K562 (cell line): Measurements from ENCODE around the gene CD151. TPM values are rescaled to one million over a fixed set of nuclear protein-coding genes. Genes with fewer than 3 reads are reported as not detected.

Experiments
- ATAC-seq: fragments of 200-7000 bp; cut with Tn5 transposase; 3 replicates; pipeline ENCODE4 v1.9.1; 2020; ENCODE audit warnings: moderate library complexity
- BruUV-seq: library from RNA; stranded (reverse); fragments of 400-500 nt; replicated peaks from 2 replicates; lab custom pipeline; 2021; lab: Mats Ljungman, UMichigan
- CTCF ChIA-PET: fragments of 300-600 bp; formaldehyde crosslinking; extraction: SDS; loops from one replicate; lab custom pipeline; 2021; ENCODE audit warnings: low intra/inter-chr PET ratio; lab: Yijun Ruan, JAX
- POLR2A ChIA-PET: fragments of 300-600, 350-650 bp; sonication (Branson Sonifier 250); formaldehyde crosslinking; extraction: SDS; loops from one replicate; lab custom pipeline; 2021; ENCODE audit warnings: antibody characterized with exemption, inconsistent platforms; lab: Yijun Ruan, JAX
- DNase-seq, 4 experiments: peaks; one replicate each; pipeline versions ENCODE4 v3.0.0 to v3.0.0-alpha.2; 2011 to 2018; ENCODE audit warnings: low spot score in 3 of 4, mixed read lengths in 3 of 4; ENCODE audit errors: extremely low read depth in 1 of 4
- FAIRE-seq: peaks from 2 replicates; lab custom pipeline; 2011; peaks lifted over from hg19 to GRCh38; lab: Jason Lieb, UNC
- H2AFZ ChIP-seq: 2 replicates; pipeline ENCODE4 v1.6.0; 2011; ENCODE audit warnings: low read depth, low read length, control low read depth, inconsistent platforms
- H3K27ac ChIP-seq: fragments of 200-600 bp; 3 replicates; pipeline ENCODE4 v1.8.0; 2011; ENCODE audit warnings: low read depth, mild to moderate bottlenecking, control low read depth, inconsistent platforms, low read length, moderate library complexity, mixed read lengths; ENCODE audit errors: extremely low read depth
- H3K27me3 ChIP-seq, 2 experiments: fragments of 300-600 bp in 1 of 2; 2 replicates in 1 of 2; 3 replicates in 1 of 2; pipeline versions ENCODE4 v1.6.0 to v1.8.0; 2011; ENCODE audit warnings: inconsistent platforms in 2 of 2, low read length in 2 of 2, mild to moderate bottlenecking in 1 of 2, mixed read lengths in 1 of 2, moderate library complexity in 1 of 2; ENCODE audit not compliant: control insufficient read depth in 2 of 2, insufficient read depth in 2 of 2
- H3K36me3 ChIP-seq: fragments of 300-600 bp; 3 replicates; pipeline ENCODE4 v1.8.0; 2011; ENCODE audit warnings: mild to moderate bottlenecking, low read length, inconsistent platforms; ENCODE audit not compliant: control insufficient read depth, insufficient read depth
- H3K4me1 ChIP-seq, 2 experiments: fragments of 200-600 bp in 1 of 2; replicated peaks in 1 of 2; 2 replicates in 1 of 2; 3 replicates in 1 of 2; pipeline versions ENCODE4 v1.5.1 to v1.8.0; 2011; ENCODE audit warnings: inconsistent platforms in 2 of 2, low read length in 2 of 2, mild to moderate bottlenecking in 1 of 2, mixed read lengths in 1 of 2, moderate library complexity in 1 of 2; ENCODE audit not compliant: control insufficient read depth in 2 of 2, insufficient read depth in 2 of 2
- H3K4me2 ChIP-seq: 2 replicates; pipeline ENCODE4 v1.6.1; 2011; ENCODE audit warnings: low read length, control low read depth, inconsistent platforms, mixed read lengths; ENCODE audit not compliant: insufficient read depth
- H3K4me3 ChIP-seq: fragments of 200-600 bp; sonication (generic), shearing (Covaris generic); 2 replicates; pipeline ENCODE4 v1.5.1; 2016; ENCODE audit warnings: control low read depth, inconsistent platforms
- H3K79me2 ChIP-seq: fragments of 200-600 bp; 3 replicates; pipeline ENCODE4 v1.8.0; 2011; ENCODE audit warnings: low read length, inconsistent platforms; ENCODE audit not compliant: control insufficient read depth, insufficient read depth
- H3K9ac ChIP-seq, 2 experiments: 2 replicates each; pipeline versions ENCODE4 v1.6.0 to v1.6.1; 2011; ENCODE audit warnings: low read depth in 2 of 2, low read length in 2 of 2, control low read depth in 1 of 2, inconsistent platforms in 1 of 2, mild to moderate bottlenecking in 1 of 2, mixed read lengths in 1 of 2; ENCODE audit not compliant: insufficient read depth in 1 of 2
- H3K9me1 ChIP-seq: one replicate; pipeline ENCODE4 v1.6.0; 2011; ENCODE audit warnings: inconsistent platforms, mild to moderate bottlenecking, low read length, moderate library complexity; ENCODE audit not compliant: control insufficient read depth, insufficient read depth
- H3K9me3 ChIP-seq: replicated peaks from 2 replicates; pipeline ENCODE4 v1.5.1; 2011; ENCODE audit warnings: low read depth, low read length, inconsistent platforms; ENCODE audit not compliant: control insufficient read depth, insufficient read depth
- H4K20me1 ChIP-seq: replicated peaks from 2 replicates; pipeline ENCODE4 v1.6.1; 2011; ENCODE audit warnings: low read length, inconsistent platforms, mixed read lengths; ENCODE audit not compliant: control insufficient read depth, insufficient read depth
- FIP1L1 ChIP-seq: fragments of 200-400 bp; formaldehyde crosslinking; IDR thresholded peaks from 2 replicates; pipeline ENCODE4 v1.6.1; 2018; ENCODE audit warnings: mild to moderate bottlenecking, low read depth, low read length; ENCODE audit not compliant: poor library complexity, severe bottlenecking
- LCOR ChIP-seq: sonication (generic); formaldehyde crosslinking; IDR thresholded peaks from 2 replicates; pipeline ENCODE4 v1.8.0; 2022; ENCODE audit warnings: mild to moderate bottlenecking, missing genetic modification reagents
- MAZ ChIP-seq, 2 experiments: fragments of 450-650 bp in 1 of 2; sonication (generic) in 1 of 2; formaldehyde crosslinking; IDR thresholded peaks in 1 of 2; conservative IDR thresholded peaks in 1 of 2; 2 replicates each; pipeline versions ENCODE4 v1.4.0 to v1.5.0; 2020; ENCODE audit warnings: mild to moderate bottlenecking in 1 of 2, missing genetic modification reagents in 1 of 2
- POLR2G ChIP-seq: fragments of 200-400 bp; formaldehyde crosslinking; IDR thresholded peaks from 2 replicates; pipeline ENCODE4 v1.6.1; 2017; ENCODE audit warnings: low read depth, mild to moderate bottlenecking, antibody characterized with exemption, low read length, moderate library complexity
- RBFOX2 ChIP-seq: fragments of 200-400 bp; formaldehyde crosslinking; IDR thresholded peaks from 2 replicates; pipeline ENCODE4 v1.6.1; 2017; ENCODE audit warnings: low read depth, mild to moderate bottlenecking, low read length, moderate library complexity
- RBM22 ChIP-seq: fragments of 200-400 bp; formaldehyde crosslinking; IDR thresholded peaks from 2 replicates; pipeline ENCODE4 v1.6.1; 2018; ENCODE audit warnings: low read length, low read depth; ENCODE audit not compliant: poor library complexity, severe bottlenecking
- WHSC1 ChIP-seq: IDR thresholded peaks from one replicate; pipeline ENCODE4 v1.6.1; 2012; ENCODE audit warnings: low read length, control low read depth, inconsistent platforms
- ZBTB1 ChIP-seq: sonication (generic); formaldehyde crosslinking; IDR thresholded peaks from 2 replicates; pipeline ENCODE4 v1.8.1; 2023; ENCODE audit warnings: missing genetic modification reagents, low read depth, mild to moderate bottlenecking, borderline replicate concordance
- ZMIZ1 ChIP-seq, 2 experiments: fragments of 150-350 bp in 1 of 2; IDR thresholded peaks; 2 replicates each; pipeline ENCODE4 v1.6.1; 2012 to 2016; ENCODE audit warnings: low read depth in 2 of 2, low read length in 2 of 2, mild to moderate bottlenecking in 1 of 2, moderate library complexity in 1 of 2
- ZNF586 ChIP-seq: fragments of 450-650 bp; formaldehyde crosslinking; conservative IDR thresholded peaks from 2 replicates; pipeline ENCODE4 v1.4.0; 2020; ENCODE audit warnings: mild to moderate bottlenecking, moderate library complexity
- WGBS: fragments of 100-300 bp; shearing (Covaris generic); methylation state at CpG from one replicate; pipeline ENCODE4 v1.1.6; 2016; ENCODE audit warnings: low coverage, mixed read lengths; ENCODE audit not compliant: insufficient coverage; ENCODE audit errors: missing lambda C conversion rate; 5-methylcytosine and 5-hydroxymethylcytosine counted together
- in situ Hi-C: fragments of 300-500 bp; cut with MboI; formaldehyde crosslinking; loops from 4 replicates; pipeline ENCODE4 v1.15.0; 2018; ENCODE audit warnings: inconsistent platforms, mixed read lengths
- intact Hi-C: fragments of 100-400 bp; cut with micrococcal nuclease; formaldehyde crosslinking; loops from 2 replicates; pipeline ENCODE4 v1.14.2; 2022
- polyA plus RNA-seq, 8 experiments: library from polyadenylated mRNA; depleted of rRNA in 4 of 8; stranded (reverse) in 5 of 8; unstranded in 3 of 8; fragments of >200 nt; fragmentation: Nextera tagmentation in 2 of 8; fragmentation: Illumina TruSeq in 1 of 8; extraction: Ambion mirVana in 2 of 8; extraction: Trizol in 1 of 8; gene quantifications; 2 replicates each; pipeline versions ENCODE4 v1.2.1 to v1.2.3, GENCODE V29; 2011 to 2014; ENCODE audit warnings: inconsistent platforms in 1 of 8, missing spikeins in 1 of 8
- total RNA-seq, 7 experiments: library from RNA; depleted of rRNA in 6 of 7; stranded (reverse); fragments of >200 nt in 6 of 7; fragmentation: Illumina TruSeq in 2 of 7; extraction: Trizol in 2 of 7; gene quantifications; 2 replicates each; pipeline versions ENCODE4 v1.2.1 to v1.2.3, GENCODE V29; 2011 to 2021; ENCODE audit warnings: low replicate concordance in 1 of 7

The CD151 gene
- total and polyA plus RNA-seq, 9 of the 15 experiments (the other 6 are each of a cell fraction or from before 2014, with no cell fraction given): 2.3 to 187 (median 140) TPM

GRCh38 chr11:803467-803742, 29.3 kb upstream of the CD151 start:
- no peak for FAIRE-seq
- H3K9ac ChIP-seq: peak overlapping the region in 1 of 2 experiments; percentile 97; a peak in 2 of 4 replicates
- no TSS peak for BruUV-seq

GRCh38 chr11:803770-804598, 28.8 kb upstream of the CD151 start:
- ChIA-PET POLR2A (interaction anchor here (1.0 to 1.9 kb wide), 4 partner anchors 9 to 25 kb away, joined by 3 to 4 read pairs (median 4); no protein-coding TSS in a partner anchor), CTCF (no interaction called here)
- in situ Hi-C loops: no loop called here
- TF ChIP-seq MAZ (CRISPR knock-in tag; conservative IDR thresholded peaks at IDR 0.05 in 1 of 2, IDR thresholded peaks at IDR 0.05 in 1 of 2) (no peak), FIP1L1 (peak; percentile 52), POLR2G (peak; percentile 74; the same call in 1 of the 2 replicates), ZMIZ1 (IDR thresholded peaks at IDR 0.05; ENCODE audit: low read depth in 2 of 2, low read length in 2 of 2) (no peak), LCOR (no peak), ZNF586 (no peak), RBFOX2 (peak; percentile 30; the same call in 1 of the 2 replicates), ZBTB1 (0 out of 2 replicates have a peak, but pooled peaks have one; percentile 61)

More at GRCh38 chr11:803467-803742, 29.3 kb upstream of the CD151 start:
- no peak overlapping the region for H3K4me3 ChIP-seq
- intact Hi-C loops: no loop called here
- ChIA-PET CTCF (no interaction called here), POLR2A (interaction anchor here (1.1 kb wide), 1 partner anchor 24 kb away, joined by 3 read pairs; no protein-coding TSS in a partner anchor)
- no peak overlapping the region for H3K27ac ChIP-seq
- H4K20me1 ChIP-seq: no peaks in the 10 kb centered on the region
- H3K79me2 ChIP-seq: peaks cover 27% of the 10 kb centered on the region
- in situ Hi-C loops: no loop called here
- TF ChIP-seq RBM22 (peak; percentile 12), POLR2G (0 out of 2 replicates have a peak, but pooled peaks have one; percentile 18), WHSC1 (no peak)
- 94% methylated on average over 3 of the region's 8 CpGs for WGBS
- peaks cover 38% of the 10 kb centered on the region; the same call in 1 of the 3 replicates for H3K36me3 ChIP-seq
- ATAC-seq: no peak
- no peak overlapping the region for H2AFZ ChIP-seq
- H3K9me1 ChIP-seq: no peaks in the 10 kb centered on the region
- H3K27me3 ChIP-seq: no peaks in the 10 kb centered on the region
- no peak overlapping the region for H3K4me2 ChIP-seq
- no peaks in the 10 kb centered on the region for H3K9me3 ChIP-seq
- peaks cover 10 to 90% of the 10 kb centered on the region in 2 experiments; a peak in 4 of 5 replicates for H3K4me1 ChIP-seq
- DNase-seq: no peak

More at GRCh38 chr11:803770-804598, 28.8 kb upstream of the CD151 start:
- peak overlapping the region; percentile 52 to 97 for H3K9ac ChIP-seq
- H3K9me3 ChIP-seq: no peaks in the 10 kb centered on the region
- H3K36me3 ChIP-seq: peaks cover 38% of the 10 kb centered on the region; the same call in 1 of the 3 replicates
- WGBS: 76% methylated on average over 15 of the region's 26 CpGs
- DNase-seq: no peak
- H3K4me3 ChIP-seq: peak overlapping the region; percentile 65
- no peaks in the 10 kb centered on the region for H4K20me1 ChIP-seq
- no peak for ATAC-seq
- H3K27me3 ChIP-seq: no peaks in the 10 kb centered on the region
- BruUV-seq: no TSS peak
- intact Hi-C loops: loop anchor here (2.0 kb wide), 1 partner anchor 29 kb away; the partner anchor contains the start of gene CD151
- H3K4me1 ChIP-seq: peaks cover 10 to 87% of the 10 kb centered on the region in 2 experiments; a peak in 4 of 5 replicates
- no peak overlapping the region for H2AFZ ChIP-seq
- H3K79me2 ChIP-seq: peaks cover 33% of the 10 kb centered on the region
- no peak for FAIRE-seq
- H3K4me2 ChIP-seq: peak overlapping the region; percentile 85
- H3K9me1 ChIP-seq: no peaks in the 10 kb centered on the region
- H3K27ac ChIP-seq: no peak overlapping the region; the same call in 2 of the 3 replicates
